HTR-8/SVneo (cell line): ENCODE results near the gene TUBA1A.
"Not testable (repeated sequence)": the region's sequence is repeated elsewhere in the genome, so short reads cannot be mapped to it uniquely, and the experiment has no call there.

Experiments
- DNase-seq: peaks from one replicate; pipeline ENCODE4 v3.0.0; 2011; ENCODE audit warnings: low spot score, mixed read lengths; ENCODE audit not compliant: insufficient read length
- FAIRE-seq: peaks from 2 replicates; lab custom pipeline; 2011; peaks lifted over from hg19 to GRCh38; lab: Jason Lieb, UNC

TUBA1A gene

GRCh38 chr12:49161901-49162300 is 27.0 kb downstream of the TUBA1A start:
- not testable (repeated sequence) for FAIRE-seq, DNase-seq

DNA sequence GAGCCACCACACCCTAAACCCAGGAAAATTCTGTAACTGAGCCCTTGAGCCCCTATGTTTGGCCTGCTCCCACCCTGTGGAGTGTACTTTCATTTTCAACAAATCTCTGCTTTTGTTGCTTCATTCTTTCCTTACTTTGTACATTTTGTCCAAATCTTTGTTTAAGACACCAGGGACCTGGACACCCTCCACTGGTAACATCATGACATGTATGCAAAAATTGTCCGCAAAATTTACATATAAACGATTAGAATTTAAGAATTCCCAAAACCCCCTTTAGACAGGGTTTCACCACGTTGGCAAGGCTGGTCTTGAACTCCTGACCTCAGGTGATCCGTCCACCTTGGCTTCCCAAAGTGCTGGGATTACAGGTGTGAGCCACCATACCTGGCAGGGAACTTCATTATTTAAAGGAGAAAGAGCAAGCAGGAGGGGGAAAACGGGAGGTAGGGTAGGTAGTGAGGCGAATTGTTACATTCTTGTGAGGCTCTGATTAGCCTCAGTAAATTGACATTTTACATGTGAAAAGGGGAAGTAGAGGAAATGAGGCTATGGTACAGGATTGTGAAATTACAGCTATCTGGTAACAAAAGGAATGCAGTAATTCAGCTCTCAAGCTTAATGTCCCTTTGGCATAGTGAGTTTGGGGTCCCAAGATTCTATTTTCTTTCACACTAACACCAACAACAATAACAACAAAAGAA is 27.6 kb downstream of the TUBA1A start:
- DNase-seq (no peak), FAIRE-seq (no peak)

DNA sequence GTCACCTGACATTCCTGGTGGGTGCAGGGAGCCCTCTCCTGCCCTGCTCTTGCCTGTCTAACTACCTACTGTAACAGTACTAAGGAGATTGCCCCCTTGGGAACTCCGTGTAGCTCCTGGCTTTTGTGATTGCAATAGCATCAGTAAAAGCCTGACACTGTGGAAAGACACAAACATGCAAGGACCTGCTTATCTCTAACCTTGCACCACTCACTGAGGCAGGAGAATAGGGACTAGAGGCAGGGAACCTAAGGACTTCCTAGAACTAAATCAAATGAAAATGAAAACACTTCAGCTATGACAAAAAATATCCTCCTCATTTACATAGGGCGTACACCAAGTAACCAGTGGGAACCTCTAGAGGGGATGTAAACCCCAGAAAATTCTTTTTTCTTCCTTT is 28.5 kb downstream of the TUBA1A start:
- FAIRE-seq = no peak

GRCh38 chr12:49154221-49154620 is 34.7 kb downstream of the TUBA1A start:
- FAIRE-seq (no peak), DNase-seq (no peak)

More for the DNA sequence above, 28.5 kb downstream of the TUBA1A start:
- no peak for DNase-seq

GRCh38 chr12:49147384-49147783 is 41.5 kb downstream of the TUBA1A start:
- FAIRE-seq (no peak), DNase-seq (no peak)

DNA sequence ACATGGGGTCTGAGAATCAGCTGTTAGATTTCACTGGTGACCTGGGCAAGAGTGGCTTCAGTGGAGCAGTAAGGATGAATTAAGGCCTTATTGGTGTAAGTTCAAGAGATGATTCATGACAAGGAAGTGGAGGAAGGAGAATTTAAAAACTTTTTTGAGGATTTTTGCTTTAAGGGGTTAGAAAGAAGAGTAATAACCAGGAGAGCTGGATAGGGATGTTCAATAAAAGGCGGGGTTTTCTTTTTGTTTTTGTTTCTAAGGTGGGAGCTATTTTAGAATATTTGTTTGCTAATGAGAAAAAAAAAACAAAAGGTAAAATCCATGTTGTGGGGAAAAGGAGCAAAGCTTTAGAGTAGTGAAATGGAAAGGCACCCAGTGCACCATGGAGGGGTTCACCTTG is 42.5 kb downstream of the TUBA1A start:
- FAIRE-seq (no peak), DNase-seq (no peak)

GRCh38 chr12:49144384-49144783 is 44.5 kb downstream of the TUBA1A start:
- FAIRE-seq = no peak
- no peak for DNase-seq

- no peak for FAIRE-seq
Measured at GRCh38 chr12:49138999-49139398, 49.9 kb downstream of the TUBA1A start.

GRCh38 chr12:49138587-49138986 is 50.3 kb downstream of the TUBA1A start:
- no peak for FAIRE-seq
- DNase-seq = no peak

More at GRCh38 chr12:49138999-49139398, 49.9 kb downstream of the TUBA1A start:
- no peak for DNase-seq

DNA sequence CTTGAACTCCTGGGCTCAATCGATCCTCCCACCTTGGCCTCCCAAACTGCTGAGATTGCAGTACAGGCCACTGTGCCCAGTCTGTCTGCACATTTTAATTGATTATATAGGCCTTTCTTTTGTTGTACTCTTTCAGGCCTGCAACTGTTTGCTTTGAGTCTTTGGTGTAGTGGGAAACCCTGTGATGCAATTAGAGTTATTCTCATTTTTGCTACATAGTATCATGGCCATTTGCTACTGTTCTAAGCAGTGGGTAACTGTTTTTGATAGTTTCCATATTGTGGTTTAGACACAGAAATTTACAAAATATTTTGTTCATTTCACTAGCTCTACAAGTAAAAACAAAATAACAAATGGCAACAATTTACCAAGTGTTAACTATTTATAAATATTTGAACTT is 51.4 kb downstream of the TUBA1A start:
- FAIRE-seq = no peak
- DNase-seq = no peak

DNA sequence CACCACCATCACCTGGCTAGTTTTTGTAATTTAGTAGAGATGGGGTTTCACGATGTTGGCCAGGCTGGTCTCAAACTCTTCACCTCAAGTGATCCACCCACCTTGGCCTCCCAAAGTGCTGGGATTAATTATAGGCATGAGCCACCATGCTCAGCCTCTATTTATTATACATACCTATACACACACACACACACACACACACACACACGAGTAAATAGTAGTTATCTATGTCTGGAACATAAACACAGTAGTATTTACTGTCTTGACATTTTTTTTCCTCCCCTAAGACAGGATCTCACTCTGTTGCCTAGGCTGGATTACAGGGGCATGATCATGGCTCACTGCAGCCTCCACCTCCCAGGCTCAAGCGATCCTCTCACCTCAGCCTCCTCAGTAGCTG is 51.9 kb downstream of the TUBA1A start:
- not testable (repeated sequence) for FAIRE-seq

More for the DNA sequence above, 51.9 kb downstream of the TUBA1A start:
- DNase-seq = not testable (repeated sequence)
